Breast epithelium (tissue), 4 donors: ENCODE data around the gene SLC6A19. TPM values are rescaled to one million over a fixed set of nuclear protein-coding genes. Genes with fewer than 3 reads are reported as not detected.

ENCODE experiments used
- DNase-seq, 2 donors: peaks; one replicate each; pipeline ENCODE4 v3.0.0-alpha.2; 2019; ENCODE audit warnings: low spot score in 2 of 2
- H3K27ac ChIP-seq, 2 donors: fragments of 200-600 bp; sonication (generic) in 1 of 2; one replicate each; pipeline ENCODE4 v1.5.1; 2016 to 2019; ENCODE audit warnings: mild to moderate bottlenecking in 1 of 2
- H3K27me3 ChIP-seq, 2 donors: fragments of 200-600 bp; sonication (generic) in 1 of 2; one replicate each; pipeline versions ENCODE4 v1.5.1 to v1.6.0; 2017 to 2019; ENCODE audit warnings: control low read depth in 1 of 2, mild to moderate bottlenecking in 1 of 2
- H3K36me3 ChIP-seq: fragments of 200-600 bp; one replicate; pipeline ENCODE4 v1.5.1; 2019
- H3K4me1 ChIP-seq, 2 donors: fragments of 200-600 bp; sonication (generic); one replicate each; pipeline ENCODE4 v1.5.1; 2016 to 2019; ENCODE audit warnings: control low read depth in 1 of 2
- H3K4me3 ChIP-seq, 3 donors: fragments of 200-600 bp; sonication (generic); 1 replicate in 2 of 3; 2 replicates in 1 of 3; pipeline ENCODE4 v1.5.1; 2016 to 2019; ENCODE audit warnings: mild to moderate bottlenecking in 3 of 3, moderate library complexity in 2 of 3
- H3K9me3 ChIP-seq, 2 donors: fragments of 200-600 bp; sonication (generic) in 1 of 2; one replicate each; pipeline ENCODE4 v1.5.1; 2016 to 2019; ENCODE audit warnings: control low read depth in 1 of 2
- CTCF ChIP-seq, 3 donors: fragments of 450-650 bp; IDR thresholded peaks; one replicate each; pipeline ENCODE4 v1.5.1; 2016 to 2017; ENCODE audit warnings: antibody characterized with exemption in 3 of 3, mild to moderate bottlenecking in 3 of 3, moderate library complexity in 3 of 3
- POLR2A ChIP-seq: fragments of 450-650 bp; IDR thresholded peaks from one replicate; pipeline ENCODE4 v1.6.1; 2016; ENCODE audit warnings: antibody characterized with exemption, mild to moderate bottlenecking, moderate library complexity
- POLR2AphosphoS5 ChIP-seq, 3 donors: sonication (generic); formaldehyde crosslinking; IDR thresholded peaks; one replicate each; pipeline ENCODE4 v1.6.1; 2017; ENCODE audit warnings: antibody characterized with exemption in 3 of 3
- intact Hi-C: fragments of 100-400 bp; cut with DNase I; formaldehyde crosslinking; loops from one replicate; pipeline ENCODE4 v1.15.1; 2023; ENCODE audit warnings: low total_unique reads
- total RNA-seq, 3 donors: library from RNA; depleted of rRNA; stranded (reverse); fragments of >200 nt; gene quantifications; one replicate each; pipeline ENCODE4 v1.1.0, GENCODE V29; 2016

The SLC6A19 gene
- total RNA-seq, 3 donors from 2014 or later = not detected

- peaks cover 0 to 14% of the 10 kb centered on the region in 2 donors for H3K27me3 ChIP-seq
- no peaks in the 10 kb centered on the region for H3K9me3 ChIP-seq
- H3K36me3 ChIP-seq = no peaks in the 10 kb centered on the region
- no peaks in the 10 kb centered on the region for H3K4me1 ChIP-seq
- DNase-seq = no peak
- intact Hi-C loops = no loop called here
- no peak overlapping the region for H3K4me3 ChIP-seq
- no peak overlapping the region for H3K27ac ChIP-seq
- no peak for TF ChIP-seq POLR2A
- TF ChIP-seq POLR2AphosphoS5 (IDR thresholded peaks at IDR 0.05) = no peak
- no peak for TF ChIP-seq CTCF (IDR thresholded peaks at IDR 0.05)
Measured at GRCh38 chr5:1183424-1184162, 17.8 kb upstream of the SLC6A19 start.

GRCh38 chr5:1184163-1184470 is 17.3 kb upstream of the SLC6A19 start:
- DNase-seq = no peak
- H3K27me3 ChIP-seq = peaks cover 0 to 14% of the 10 kb centered on the region in 2 donors
- no peak for TF ChIP-seq CTCF (IDR thresholded peaks at IDR 0.05)
- no peak for TF ChIP-seq POLR2AphosphoS5 (IDR thresholded peaks at IDR 0.05)
- no peak for TF ChIP-seq POLR2A
- intact Hi-C loops = no loop called here
- H3K4me3 ChIP-seq = no peak overlapping the region
- no peaks in the 10 kb centered on the region for H3K36me3 ChIP-seq
- H3K9me3 ChIP-seq = no peaks in the 10 kb centered on the region
- no peak overlapping the region for H3K27ac ChIP-seq
- H3K4me1 ChIP-seq = no peaks in the 10 kb centered on the region

- Histone ChIP-seq H3K27ac (no peak overlapping the region), H3K4me3 (no peak overlapping the region), H3K36me3 (no peaks in the 10 kb centered on the region), H3K27me3 (peaks cover 0 to 14% of the 10 kb centered on the region in 2 donors), H3K4me1 (no peaks in the 10 kb centered on the region), H3K9me3 (no peaks in the 10 kb centered on the region)
- intact Hi-C loops = no loop called here
- DNase-seq = no peak
- TF ChIP-seq CTCF (IDR thresholded peaks at IDR 0.05) = no peak
Measured at GRCh38 chr5:1184481-1184880, 16.9 kb upstream of the SLC6A19 start.

GRCh38 chr5:1185038-1185627 is 16.3 kb upstream of the SLC6A19 start:
- no peaks in the 10 kb centered on the region for H3K9me3 ChIP-seq
- no peak for DNase-seq
- no peak overlapping the region for H3K27ac ChIP-seq
- peaks cover 0 to 19% of the 10 kb centered on the region in 2 donors for H3K27me3 ChIP-seq
- intact Hi-C loops = no loop called here
- TF ChIP-seq CTCF (IDR thresholded peaks at IDR 0.05) = no peak
- no peak for TF ChIP-seq POLR2AphosphoS5 (IDR thresholded peaks at IDR 0.05)
- no peak for TF ChIP-seq POLR2A
- no peaks in the 10 kb centered on the region for H3K4me1 ChIP-seq
- H3K4me3 ChIP-seq = no peak overlapping the region
- no peaks in the 10 kb centered on the region for H3K36me3 ChIP-seq

DNA sequence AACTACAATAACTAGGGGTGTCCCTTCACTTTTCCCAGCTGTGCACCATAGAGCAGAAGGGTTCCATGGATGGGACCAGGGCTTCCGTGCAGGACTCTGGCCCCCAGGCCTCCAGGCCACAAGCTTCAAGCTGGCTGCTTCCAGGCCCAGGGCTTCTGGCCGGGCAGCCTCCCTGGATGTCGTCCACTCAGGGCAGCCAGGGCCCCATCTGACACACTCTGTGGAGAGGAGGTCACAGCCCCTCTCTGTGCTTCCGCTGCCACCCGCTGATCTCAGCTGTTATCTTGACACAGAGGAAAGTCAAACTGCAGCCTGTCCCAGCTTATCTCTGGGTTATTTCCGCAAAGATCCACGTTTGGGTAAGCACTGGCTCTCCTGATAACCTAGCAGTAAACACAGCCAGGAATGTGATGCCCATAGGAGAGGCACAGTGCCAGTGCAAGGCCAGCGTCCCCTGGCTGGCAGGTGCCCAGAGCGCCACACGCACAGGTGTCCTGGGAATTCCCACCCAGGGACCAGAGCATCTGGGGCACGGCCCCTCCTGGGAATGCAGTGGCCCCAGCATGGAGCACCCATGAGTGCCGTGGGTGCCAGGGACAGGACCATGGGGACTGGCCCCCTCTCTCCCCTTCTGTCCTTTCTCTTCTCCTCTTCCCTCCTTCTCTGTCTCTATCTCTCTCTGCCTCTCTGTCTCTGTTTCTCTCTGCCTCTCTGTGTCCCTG is 15.6 kb upstream of the SLC6A19 start:
- Histone ChIP-seq H3K4me3 (no peak overlapping the region), H3K27me3 (peaks cover 0 to 25% of the 10 kb centered on the region in 2 donors), H3K4me1 (no peaks in the 10 kb centered on the region), H3K27ac (no peak overlapping the region), H3K9me3 (no peaks in the 10 kb centered on the region), H3K36me3 (no peaks in the 10 kb centered on the region)
- intact Hi-C loops = no loop called here
- no peak for DNase-seq
- TF ChIP-seq POLR2A = no peak
- TF ChIP-seq POLR2AphosphoS5 (IDR thresholded peaks at IDR 0.05) = no peak
- no peak for TF ChIP-seq CTCF (IDR thresholded peaks at IDR 0.05)
